AG04450 (cell line): ENCODE measurements around the gene SNX32. TPM values are rescaled to one million over a fixed set of nuclear protein-coding genes. Genes with fewer than 3 reads are reported as not detected.

Experiments used
- CTCF ChIA-PET: fragments of 300-600, 350-600 bp; formaldehyde crosslinking; extraction: SDS; loops from one replicate; lab custom pipeline; 2022; ENCODE audit warnings: antibody characterized with exemption, inconsistent platforms; lab: Charles Lee
- POLR2A ChIA-PET: fragments of 350-600 bp; formaldehyde crosslinking; extraction: SDS; loops from one replicate; lab custom pipeline; 2021; ENCODE audit warnings: antibody characterized with exemption, inconsistent platforms; lab: Yijun Ruan, JAX
- DNase-seq: peaks from one replicate; pipeline ENCODE4 v3.0.0-alpha.2; 2011; ENCODE audit warnings: low read depth, low spot score
- H3K27ac ChIP-seq: one replicate; pipeline ENCODE4 v1.5.1; 2012; ENCODE audit warnings: low read depth, low read length, control low read depth
- H3K27me3 ChIP-seq: one replicate; pipeline ENCODE4 v1.6.0; 2012; ENCODE audit warnings: low read length; ENCODE audit not compliant: control insufficient read depth, insufficient read depth
- H3K4me3 ChIP-seq: 2 replicates; pipeline ENCODE4 v1.5.1; 2011; ENCODE audit warnings: mild to moderate bottlenecking, low read depth, low read length, control low read depth
- H3K9me3 ChIP-seq: 2 replicates; pipeline ENCODE4 v1.5.1; 2012; ENCODE audit warnings: low read length; ENCODE audit not compliant: control insufficient read depth, insufficient read depth
- polyA plus RNA-seq: library from polyadenylated mRNA; depleted of rRNA; stranded (reverse); fragments of >200 nt; gene quantifications from 2 replicates; pipeline ENCODE4 v1.2.3, GENCODE V29; 2011
- TF ChIP-seq, protein P1 (sequence below): IDR thresholded peaks from 2 replicates; pipeline ENCODE4 v1.5.1; 2011; ENCODE audit warnings: low read depth, low read length, control low read depth, inconsistent platforms

Gene SNX32
- polyA plus RNA-seq, 1 experiment, result 0.30 TPM

DNA sequence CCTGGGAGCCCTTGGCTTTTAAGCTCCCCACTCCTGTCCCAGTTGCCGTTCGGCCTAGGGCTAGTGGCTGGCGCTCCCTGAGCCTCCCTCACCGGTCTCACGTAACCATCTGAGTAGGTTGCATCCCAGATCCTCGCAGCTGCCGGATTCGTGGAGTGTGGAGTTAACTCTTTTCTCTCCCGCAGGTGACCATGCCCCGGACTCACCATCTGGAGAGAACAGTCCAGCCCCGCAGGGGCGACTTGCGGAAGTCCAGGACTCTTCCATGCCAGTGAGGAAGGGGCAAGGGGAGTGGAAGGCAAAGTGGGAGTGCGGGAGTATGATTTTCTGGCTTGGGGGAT lies 27.4 kb downstream of the SNX32 start:
- ChIA-PET CTCF (interaction anchor here (1.0 to 3.1 kb wide), 4 partner anchors 8 to 127 kb away, joined by 3 to 37 read pairs (median 19); no protein-coding TSS in a partner anchor), POLR2A (interaction anchor here (0.7 to 1.9 kb wide), 4 partner anchors 9 to 302 kb away, joined by 3 to 10 read pairs (median 4); partner anchors contain the start of gene RNASEH2C)
- Histone ChIP-seq H3K4me3 (peak overlapping the region; percentile 93), H3K27me3 (no peaks in the 10 kb centered on the region), H3K9me3 (no peaks in the 10 kb centered on the region; the same call in 1 of the 2 replicates), H3K27ac (peak overlapping the region; percentile 99)
- TF ChIP-seq, protein P1, sequence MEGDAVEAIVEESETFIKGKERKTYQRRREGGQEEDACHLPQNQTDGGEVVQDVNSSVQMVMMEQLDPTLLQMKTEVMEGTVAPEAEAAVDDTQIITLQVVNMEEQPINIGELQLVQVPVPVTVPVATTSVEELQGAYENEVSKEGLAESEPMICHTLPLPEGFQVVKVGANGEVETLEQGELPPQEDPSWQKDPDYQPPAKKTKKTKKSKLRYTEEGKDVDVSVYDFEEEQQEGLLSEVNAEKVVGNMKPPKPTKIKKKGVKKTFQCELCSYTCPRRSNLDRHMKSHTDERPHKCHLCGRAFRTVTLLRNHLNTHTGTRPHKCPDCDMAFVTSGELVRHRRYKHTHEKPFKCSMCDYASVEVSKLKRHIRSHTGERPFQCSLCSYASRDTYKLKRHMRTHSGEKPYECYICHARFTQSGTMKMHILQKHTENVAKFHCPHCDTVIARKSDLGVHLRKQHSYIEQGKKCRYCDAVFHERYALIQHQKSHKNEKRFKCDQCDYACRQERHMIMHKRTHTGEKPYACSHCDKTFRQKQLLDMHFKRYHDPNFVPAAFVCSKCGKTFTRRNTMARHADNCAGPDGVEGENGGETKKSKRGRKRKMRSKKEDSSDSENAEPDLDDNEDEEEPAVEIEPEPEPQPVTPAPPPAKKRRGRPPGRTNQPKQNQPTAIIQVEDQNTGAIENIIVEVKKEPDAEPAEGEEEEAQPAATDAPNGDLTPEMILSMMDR, result no peak
- DNase-seq, result no peak

DNA sequence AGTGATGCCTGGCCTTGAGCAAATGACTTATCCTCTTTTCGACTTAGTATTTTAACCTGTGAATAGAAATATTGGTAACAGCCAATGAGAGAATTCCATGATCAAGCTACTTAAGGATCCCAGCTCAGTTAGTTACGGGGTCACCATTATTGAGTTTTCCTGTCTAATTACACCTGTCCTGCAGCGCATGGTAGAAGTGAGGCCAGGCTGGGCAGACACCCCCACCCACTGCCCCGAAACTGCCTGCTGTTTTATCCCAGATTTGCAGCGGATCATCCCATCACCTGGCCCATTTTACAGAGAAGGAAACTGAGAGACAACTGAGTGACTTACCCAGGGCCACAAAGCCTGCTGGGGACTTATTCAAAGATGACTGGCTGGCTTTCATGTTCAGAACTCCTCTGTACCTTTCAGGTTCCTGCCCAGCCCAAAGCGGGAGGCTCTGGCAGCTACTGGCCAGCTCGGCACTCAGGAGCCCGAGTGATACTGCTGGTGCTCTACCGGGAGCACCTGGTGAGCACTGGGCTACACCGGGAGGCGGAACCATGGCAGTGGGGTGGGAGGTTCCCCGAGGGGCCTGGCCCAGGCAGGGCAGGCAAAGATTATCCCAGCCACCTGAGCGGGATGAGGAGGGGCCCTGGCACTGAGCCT lies 27.9 kb downstream of the SNX32 start:
- no peak for DNase-seq
- peak overlapping the region; percentile 93 for H3K4me3 ChIP-seq
- no peaks in the 10 kb centered on the region; the same call in 1 of the 2 replicates for H3K9me3 ChIP-seq
- TF ChIP-seq, protein P1, result no peak
- POLR2A ChIA-PET, result interaction anchor here (0.7 to 1.3 kb wide), 2 partner anchors 10 to 303 kb away, joined by 3 to 6 read pairs; no protein-coding TSS in a partner anchor
- peak overlapping the region; percentile 99 for H3K27ac ChIP-seq
- CTCF ChIA-PET, result interaction anchor here (0.6 to 3.0 kb wide), 4 partner anchors 9 to 127 kb away, joined by 3 to 37 read pairs (median 4); partner anchors contain the start of gene FIBP
- H3K27me3 ChIP-seq, result no peaks in the 10 kb centered on the region

DNA sequence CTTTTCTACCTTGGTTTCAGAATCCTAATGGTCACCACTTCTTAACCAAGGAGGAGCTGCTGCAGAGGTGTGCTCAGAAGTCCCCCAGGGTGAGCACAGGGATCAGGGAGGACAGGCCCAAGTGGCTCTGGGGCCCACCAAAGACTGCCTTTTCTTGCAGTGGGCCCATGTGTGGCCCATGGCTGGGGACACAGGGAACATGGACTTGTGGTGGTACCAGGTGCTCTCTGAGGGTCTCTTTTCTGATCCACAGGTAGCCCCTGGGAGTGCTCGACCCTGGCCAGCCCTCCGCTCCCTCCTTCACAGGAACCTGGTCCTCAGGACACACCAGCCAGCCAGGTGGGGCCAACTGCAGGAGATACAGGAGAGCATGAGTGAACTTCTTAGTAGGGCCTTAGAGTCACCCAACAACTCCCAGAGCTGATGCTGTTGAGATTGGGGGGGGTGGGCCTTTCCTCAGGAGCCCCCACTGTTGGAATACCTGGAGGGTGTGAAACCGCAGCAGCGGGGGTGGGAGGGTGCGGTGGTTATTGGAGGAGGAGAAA lies 28.5 kb downstream of the SNX32 start:
- ChIA-PET CTCF (interaction anchor here (0.6 kb wide), 1 partner anchor 26 kb away, joined by 4 read pairs; the partner anchor contains the start of gene FIBP), POLR2A (interaction anchor here (1.5 kb wide), 1 partner anchor 9 kb away, joined by 8 read pairs; no protein-coding TSS in a partner anchor)
- Histone ChIP-seq H3K4me3 (peak overlapping the region; percentile 93), H3K27me3 (no peaks in the 10 kb centered on the region), H3K9me3 (no peaks in the 10 kb centered on the region; the same call in 1 of the 2 replicates), H3K27ac (no peak overlapping the region)
- TF ChIP-seq, protein P1, result no peak
- DNase-seq, result no peak

DNA sequence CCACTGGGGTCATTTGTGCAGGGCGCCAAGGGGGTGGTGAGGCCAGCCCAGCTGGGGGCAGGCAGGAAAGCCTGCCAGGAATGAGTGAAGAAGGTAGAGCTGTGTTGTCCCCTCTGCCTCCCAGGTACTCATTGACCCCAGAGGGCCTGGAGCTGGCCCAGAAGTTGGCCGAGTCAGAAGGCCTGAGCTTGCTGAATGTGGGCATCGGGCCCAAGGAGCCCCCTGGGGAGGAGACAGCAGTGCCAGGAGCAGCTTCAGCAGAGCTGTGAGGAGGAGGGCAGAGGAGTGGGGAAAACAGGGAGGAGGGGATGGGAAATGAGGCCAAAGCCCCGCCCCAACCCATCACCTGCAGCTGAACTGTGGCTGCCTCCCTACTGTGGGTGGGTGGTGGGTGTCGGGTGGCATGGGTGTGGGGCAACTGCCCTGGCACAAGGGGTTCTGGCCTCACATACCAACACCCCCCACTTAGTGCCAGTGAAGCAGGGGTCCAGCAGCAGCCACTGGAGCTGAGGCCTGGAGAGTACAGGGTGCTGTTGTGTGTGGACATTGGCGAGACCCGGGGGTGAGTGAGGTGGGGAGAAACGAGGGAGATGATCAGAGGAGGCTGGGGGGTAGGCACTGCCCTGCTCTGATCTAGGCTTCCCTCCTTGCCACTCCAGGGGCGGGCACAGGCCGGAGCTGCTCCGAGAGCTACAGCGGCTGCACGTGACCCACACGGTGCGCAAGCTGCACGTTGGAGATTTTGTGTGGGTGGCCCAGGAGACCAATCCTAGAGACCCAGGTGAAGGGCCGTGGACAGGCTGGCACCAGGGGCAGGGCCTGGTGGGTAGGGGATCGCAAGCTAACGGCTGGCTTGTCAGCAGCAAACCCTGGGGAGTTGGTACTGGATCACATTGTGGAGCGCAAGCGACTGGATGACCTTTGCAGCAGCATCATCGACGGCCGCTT lies 29.5 kb downstream of the SNX32 start:
- DNase-seq, result no peak
- Histone ChIP-seq H3K4me3 (no peak overlapping the region), H3K9me3 (no peaks in the 10 kb centered on the region; the same call in 1 of the 2 replicates), H3K27me3 (no peaks in the 10 kb centered on the region), H3K27ac (peak overlapping the region; percentile 39)
- CTCF ChIA-PET, result no interaction called here
- TF ChIP-seq, protein P1, result no peak
- POLR2A ChIA-PET, result interaction anchor here (0.6 to 1.5 kb wide), 2 partner anchors 8 to 152 kb away, joined by 3 to 8 read pairs; no protein-coding TSS in a partner anchor
